NCI-H69 (cell line): ENCODE measurements around the gene MAB21L3.

Experiments
- DNase-seq: peaks from one replicate; lab custom pipeline; 2025; lab: John Stamatoyannopoulos, UW

MAB21L3 gene

GRCh38 chr1:116110567-116111523 lies at the start of gene MAB21L3:
Gene MAB21L3, plus strand, starts transcription at chr1:116111399. Its CDS starts 1,217 bp downstream, at chr1:116112616.
- peak; percentile 24 for DNase-seq

DNA sequence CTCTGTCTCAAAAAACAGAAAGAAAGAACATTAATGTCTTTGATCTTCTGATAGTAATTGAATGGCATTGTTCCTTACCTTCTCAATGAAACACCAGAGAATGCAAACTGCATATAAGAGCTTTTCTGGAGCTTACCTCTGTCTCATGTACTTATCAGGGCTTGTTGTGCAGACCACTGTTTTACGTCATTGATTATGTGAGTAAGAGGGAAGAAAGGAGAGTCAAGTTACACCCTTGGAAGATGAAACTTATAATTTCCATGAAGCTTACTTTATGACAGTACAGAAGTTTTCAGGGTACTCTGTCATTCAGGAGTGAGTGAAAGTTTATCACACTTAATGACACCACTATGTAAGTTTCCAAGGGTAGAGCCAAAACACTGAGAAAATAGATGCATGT lies 49.0 kb upstream of the MAB21L3 start:
- no peak for DNase-seq

- DNase-seq = no peak
Measured at GRCh38 chr1:116064616-116065015, 46.6 kb upstream of the MAB21L3 start.

- DNase-seq = no peak
Measured at GRCh38 chr1:116066868-116067565, 44.2 kb upstream of the MAB21L3 start.

- no peak for DNase-seq
Measured at GRCh38 chr1:116067566-116067890, 43.7 kb upstream of the MAB21L3 start.

- DNase-seq = no peak
Measured at GRCh38 chr1:116075575-116075974, 35.6 kb upstream of the MAB21L3 start.

- DNase-seq = no peak
Measured at GRCh38 chr1:116075990-116076389, 35.2 kb upstream of the MAB21L3 start.

DNA sequence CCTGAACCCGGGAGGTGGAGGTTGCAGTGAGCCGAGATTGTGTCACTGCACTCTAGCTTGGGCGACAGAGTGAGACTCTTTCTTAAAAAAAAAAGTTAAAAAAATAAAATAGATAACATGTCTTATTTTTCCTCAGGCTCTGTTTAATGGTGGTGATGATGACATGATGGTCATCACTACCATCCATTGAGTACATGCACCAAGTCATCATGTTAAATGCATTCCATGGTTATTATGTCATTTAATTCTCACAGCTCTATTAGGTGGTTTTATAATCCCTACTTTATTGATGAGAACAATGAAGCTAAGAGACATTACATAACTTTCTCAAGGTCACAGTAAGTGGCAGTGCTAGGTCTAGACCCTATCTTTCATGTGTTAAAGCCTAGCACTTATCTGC lies 34.4 kb upstream of the MAB21L3 start:
- DNase-seq = no peak

DNA sequence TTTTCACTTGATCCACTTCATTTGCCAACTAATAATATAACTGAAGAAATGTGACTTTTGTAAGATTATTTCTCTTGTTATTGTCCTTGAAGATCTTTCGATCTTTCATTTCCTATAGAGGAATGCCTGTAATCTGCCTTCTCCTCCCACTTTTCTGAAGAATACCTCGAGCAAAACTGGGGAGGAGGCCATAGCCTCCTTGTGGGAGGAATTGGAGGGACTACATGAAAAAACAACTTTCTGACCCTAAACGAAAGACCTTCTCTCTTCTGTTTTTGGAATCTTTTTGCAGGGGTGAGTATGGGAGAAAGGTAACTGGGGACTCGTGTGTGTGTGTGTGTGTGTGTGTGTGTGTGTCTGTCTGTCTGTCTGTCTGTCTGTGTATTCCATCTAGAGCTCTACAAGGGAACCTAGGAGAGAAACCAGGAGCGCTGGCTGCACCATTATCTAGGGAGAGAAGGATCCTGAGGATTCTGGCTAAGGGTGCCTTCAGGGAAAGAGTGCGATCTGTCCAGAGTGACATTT lies 32.4 kb upstream of the MAB21L3 start:
- no peak for DNase-seq

DNA sequence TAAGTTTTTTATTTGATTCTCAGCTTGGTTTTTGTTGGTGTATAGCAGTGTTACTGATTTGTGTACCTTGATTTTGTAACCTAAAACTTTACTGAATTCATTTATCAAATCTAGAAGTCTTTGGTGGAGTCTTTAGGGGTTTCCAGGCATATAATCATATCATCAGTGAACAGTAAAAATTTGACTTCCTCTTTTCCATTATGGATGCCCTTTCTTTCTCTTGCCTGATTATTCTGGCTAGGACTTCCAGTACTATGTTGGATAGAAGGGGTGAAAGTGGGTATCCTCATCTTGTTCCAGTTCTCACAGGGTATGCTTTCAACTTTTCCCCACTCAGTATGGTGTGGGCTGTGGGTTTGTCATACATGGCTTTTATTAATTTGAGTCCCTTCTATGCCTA lies 23.6 kb upstream of the MAB21L3 start:
- DNase-seq = no peak

- DNase-seq = no peak
Measured at GRCh38 chr1:116089870-116090269, 21.3 kb upstream of the MAB21L3 start.

DNA sequence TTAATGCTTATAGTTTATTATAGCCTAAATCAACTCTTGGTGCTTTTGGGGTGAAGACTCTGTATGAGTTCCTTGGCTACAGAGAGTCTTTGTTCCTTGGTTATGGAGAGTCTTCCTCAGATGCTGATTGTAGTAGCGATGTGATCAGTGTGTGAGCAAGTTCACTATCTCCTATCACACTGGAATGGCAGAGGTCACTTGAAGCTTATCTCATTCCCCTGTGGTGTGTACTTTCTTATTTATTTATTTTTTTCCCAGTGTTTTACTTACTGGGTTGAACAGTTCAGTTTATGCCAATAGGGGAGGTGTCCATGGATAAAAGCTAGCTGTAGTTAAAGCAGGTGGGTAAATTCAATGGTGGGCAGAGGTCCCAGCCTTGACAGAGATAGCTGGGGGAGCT lies 20.1 kb upstream of the MAB21L3 start:
- DNase-seq = no peak

DNA sequence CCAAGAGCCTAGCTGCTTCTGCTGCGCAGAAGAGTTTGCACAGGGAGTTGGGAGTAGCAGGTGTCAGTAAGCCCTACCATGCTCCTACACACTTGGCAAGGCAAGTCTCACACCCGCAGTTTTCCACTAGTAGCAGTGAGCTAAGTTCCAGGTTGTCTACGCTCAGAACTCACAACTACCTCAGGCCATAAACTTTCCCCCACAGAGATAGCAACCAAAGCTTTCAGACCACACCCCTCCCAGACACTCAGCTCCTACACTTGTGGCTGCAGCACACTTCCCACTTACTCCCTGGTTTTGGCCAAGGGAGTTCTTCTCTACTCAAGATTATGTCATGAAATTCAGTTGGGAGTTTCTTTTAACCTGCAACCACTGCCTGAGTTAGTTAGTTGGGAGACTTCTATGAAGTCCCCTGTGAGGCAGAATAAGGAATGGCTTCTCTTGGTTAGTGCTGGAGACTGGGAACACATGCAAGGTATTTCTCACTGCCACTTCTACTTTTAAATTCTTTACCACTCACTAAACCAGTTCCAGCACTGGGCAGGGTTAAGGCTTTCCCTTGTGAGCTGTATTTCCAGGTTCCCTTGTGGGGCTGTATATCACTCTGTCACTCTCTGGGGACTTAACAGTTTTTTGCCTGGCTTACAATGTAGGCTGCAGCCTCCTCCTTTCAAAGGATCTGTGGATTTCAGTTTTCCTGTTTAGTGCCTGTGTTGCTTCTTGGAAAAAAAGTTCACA lies 18.3 kb upstream of the MAB21L3 start:
- no peak for DNase-seq

DNA sequence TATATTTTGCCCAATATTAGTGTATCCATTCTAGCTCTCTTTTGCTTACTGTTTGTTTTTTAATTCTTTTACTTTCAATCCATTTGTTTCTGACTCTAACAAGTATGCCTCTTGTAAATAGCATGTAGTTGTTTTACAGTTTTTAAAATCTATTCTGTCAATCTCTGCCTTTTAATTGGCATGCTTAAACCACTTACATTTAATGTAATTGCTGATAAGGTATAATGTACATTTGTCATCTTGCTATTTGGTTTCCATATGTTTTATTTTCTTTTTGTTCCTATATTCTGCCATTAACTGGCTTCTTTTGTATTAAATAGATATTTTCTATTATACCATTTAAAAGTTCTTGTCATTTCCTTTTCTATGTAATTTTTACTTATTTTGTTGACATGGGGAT lies 16.2 kb upstream of the MAB21L3 start:
- no peak for DNase-seq

DNA sequence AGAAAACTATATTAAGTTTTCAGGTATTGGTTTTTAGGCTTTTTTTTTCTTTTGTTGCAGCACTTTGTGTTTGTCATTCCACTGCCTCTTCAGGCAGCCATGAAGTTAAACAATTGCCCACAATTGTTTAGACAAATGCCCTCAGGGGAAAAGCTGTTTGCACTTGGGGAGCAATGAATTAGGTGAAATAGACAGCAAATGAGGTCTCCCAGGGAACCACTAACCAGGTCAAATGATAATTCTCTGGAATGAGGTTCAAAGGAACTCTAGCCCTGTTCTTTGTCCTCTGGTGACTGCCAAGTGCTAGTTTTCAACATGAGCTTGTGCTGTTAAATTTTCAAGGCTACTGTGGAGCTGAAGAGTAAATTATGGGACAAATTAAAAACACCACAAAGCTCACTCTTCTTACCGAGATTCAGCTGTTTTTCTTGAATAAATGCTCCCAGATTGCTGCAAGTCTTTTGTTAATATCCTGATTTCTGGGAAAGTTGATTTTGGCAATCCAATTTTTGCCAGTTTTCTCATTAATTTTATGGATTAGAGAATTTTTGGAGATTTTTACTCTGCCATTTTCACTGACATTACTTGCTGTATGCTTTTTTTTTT lies 15.1 kb upstream of the MAB21L3 start:
- DNase-seq = peak; percentile 57

DNA sequence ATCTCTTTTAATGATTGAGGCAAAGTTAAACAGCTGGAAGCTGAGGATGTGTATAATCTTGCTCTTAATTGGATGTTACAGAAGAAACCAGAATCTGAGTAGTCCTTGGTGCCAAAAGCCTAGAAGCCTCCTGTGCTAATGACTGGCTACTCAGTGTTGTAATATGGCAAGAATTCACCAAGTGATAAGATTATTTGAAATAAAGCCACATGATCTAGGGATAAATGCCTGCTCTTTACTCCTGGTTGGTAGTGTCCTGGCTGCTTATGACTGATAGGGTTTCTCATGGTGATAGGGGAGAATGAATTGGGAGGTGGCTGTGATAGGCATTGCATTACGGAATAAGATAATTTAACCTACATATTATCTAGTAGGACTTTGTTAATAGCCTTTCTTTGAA lies 13.6 kb upstream of the MAB21L3 start:
- no peak for DNase-seq

- DNase-seq = no peak
Measured at GRCh38 chr1:116099379-116099778, 11.8 kb upstream of the MAB21L3 start.

GRCh38 chr1:116099919-116100318 lies 11.3 kb upstream of the MAB21L3 start:
- no peak for DNase-seq

DNA sequence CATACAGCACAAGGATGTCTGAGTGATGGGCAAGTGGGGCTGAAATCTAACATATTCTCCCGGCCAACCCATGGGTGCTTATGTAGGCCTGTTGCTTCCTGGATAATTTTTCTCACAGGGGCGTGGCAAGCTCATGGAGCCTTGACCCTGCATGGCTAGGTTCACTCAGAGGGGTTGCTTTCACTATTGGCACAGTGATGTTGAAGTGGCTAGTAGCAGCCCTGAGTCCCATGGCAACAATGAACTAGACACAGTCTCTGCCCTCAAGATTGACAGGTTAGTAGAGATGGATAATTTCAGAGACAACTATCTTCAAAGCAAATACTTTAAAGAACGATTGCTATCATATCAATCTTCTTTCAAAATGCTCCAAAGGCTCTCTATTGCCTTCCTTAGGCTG lies 6.5 kb upstream of the MAB21L3 start:
- peak; percentile 8 for DNase-seq

DNA sequence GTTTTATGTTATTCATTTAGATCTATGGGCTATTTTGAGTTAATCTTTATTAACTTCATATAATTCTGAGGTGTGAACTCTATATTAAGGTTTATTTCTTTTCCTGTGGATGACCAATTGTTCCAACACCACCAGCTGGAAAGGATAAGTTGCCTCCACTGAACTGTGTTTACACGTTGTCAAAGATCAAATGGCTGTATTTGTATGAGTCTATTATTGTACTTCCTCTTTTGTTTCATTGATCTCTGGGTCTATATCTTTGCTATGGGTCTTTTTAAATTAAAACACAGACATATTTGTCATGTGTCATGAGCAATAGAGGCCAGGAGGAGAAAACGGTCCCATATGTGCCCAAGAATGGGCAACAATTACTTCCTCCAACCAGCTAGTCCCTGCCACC lies 5.2 kb upstream of the MAB21L3 start:
- DNase-seq = peak; percentile 79

DNA sequence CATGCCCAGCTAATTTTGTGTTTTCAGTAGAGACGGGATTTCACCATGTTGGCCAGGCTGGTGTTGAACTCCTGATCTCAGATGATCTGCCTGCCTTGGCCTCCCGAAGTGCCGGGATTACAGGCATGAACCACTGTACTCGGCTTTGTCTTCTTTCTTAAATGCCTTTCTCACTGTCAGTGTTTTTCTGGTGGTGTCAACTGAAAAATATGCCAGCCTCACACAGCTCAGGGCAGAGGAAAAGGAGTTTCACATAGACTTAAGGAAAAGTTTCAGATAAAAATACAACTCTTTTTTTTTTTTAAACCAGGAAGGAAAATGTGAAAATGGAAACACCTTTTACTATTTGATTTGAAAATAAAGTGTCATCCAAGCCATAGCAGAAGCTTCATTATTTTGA lies 4.6 kb upstream of the MAB21L3 start:
- no peak for DNase-seq

GRCh38 chr1:116107371-116107770 lies 3.8 kb upstream of the MAB21L3 start:
- DNase-seq = no peak
